DND-41 (cell line): ENCODE results near the gene EDA.
A peak's percentile ranks its signal among the peaks of the same experiment; 100 is the strongest.

Experiments
- ATAC-seq: fragments of 200-7000 bp; cut with Tn5 transposase; 3 replicates; pipeline ENCODE4 v1.9.1; 2021; ENCODE audit warnings: low read depth; ENCODE audit not compliant: insufficient read depth
- DNase-seq: peaks from one replicate; pipeline ENCODE4 v3.0.0-alpha.2; 2020
- H2AFZ ChIP-seq: 2 replicates; pipeline ENCODE4 v1.6.0; 2012; ENCODE audit warnings: low read depth, low read length
- H3K27ac ChIP-seq: 2 replicates; pipeline ENCODE4 v1.5.1; 2012; ENCODE audit warnings: low read length, inconsistent platforms
- H3K27me3 ChIP-seq: fragments of 200-600 bp; sonication (generic); 2 replicates; pipeline ENCODE4 v1.6.0; 2012; ENCODE audit warnings: low read length, mild to moderate bottlenecking, inconsistent platforms; ENCODE audit not compliant: insufficient read depth, poor library complexity
- H3K36me3 ChIP-seq: 2 replicates; pipeline ENCODE4 v1.5.1; 2012; ENCODE audit warnings: low read length, inconsistent platforms; ENCODE audit not compliant: insufficient read depth
- H3K4me1 ChIP-seq: 2 replicates; pipeline ENCODE4 v1.5.1; 2012; ENCODE audit warnings: mild to moderate bottlenecking, low read length; ENCODE audit not compliant: insufficient read depth
- H3K4me2 ChIP-seq: 2 replicates; pipeline ENCODE4 v1.6.0; 2012; ENCODE audit warnings: mild to moderate bottlenecking, moderate library complexity, low read length, inconsistent platforms; ENCODE audit not compliant: insufficient read depth
- H3K4me3 ChIP-seq, 2 experiments: fragments of 200-600 bp in 1 of 2; shearing (Covaris generic) in 1 of 2; 2 replicates each; pipeline ENCODE4 v1.5.1; 2012 to 2016; ENCODE audit warnings: inconsistent platforms in 2 of 2, low read length in 2 of 2, mild to moderate bottlenecking in 2 of 2, low read depth in 1 of 2, moderate library complexity in 1 of 2
- H3K79me2 ChIP-seq: 2 replicates; pipeline ENCODE4 v1.6.0; 2012; ENCODE audit warnings: low read length, inconsistent platforms; ENCODE audit not compliant: insufficient read depth
- H3K9ac ChIP-seq: 2 replicates; pipeline ENCODE4 v1.6.0; 2012; ENCODE audit warnings: low read depth, mild to moderate bottlenecking, inconsistent platforms, low read length, moderate library complexity
- H3K9me3 ChIP-seq: 2 replicates; pipeline ENCODE4 v1.5.1; 2012; ENCODE audit warnings: low read length, moderate library complexity, mild to moderate bottlenecking, inconsistent platforms; ENCODE audit not compliant: insufficient read depth, severe bottlenecking
- H4K20me1 ChIP-seq: 2 replicates; pipeline ENCODE4 v1.6.0; 2012; ENCODE audit warnings: low read length; ENCODE audit not compliant: insufficient read depth
- CTCF ChIP-seq: IDR thresholded peaks from 2 replicates; pipeline ENCODE4 v1.5.1; 2012; ENCODE audit warnings: borderline replicate concordance, low read length, moderate library complexity, mild to moderate bottlenecking; ENCODE audit not compliant: poor library complexity, severe bottlenecking; ENCODE audit errors: extremely low read depth
- EZH2 ChIP-seq: IDR thresholded peaks from 3 replicates; pipeline ENCODE4 v1.6.1; 2012; ENCODE audit warnings: borderline replicate concordance, low read depth, mild to moderate bottlenecking, moderate library complexity, low read length, inconsistent platforms; ENCODE audit not compliant: severe bottlenecking

EDA gene

GRCh38 chrX:70030301-70030767 lies 414.4 kb downstream of the EDA start:
- H3K4me1 ChIP-seq, result no peaks in the 10 kb centered on the region
- no peak overlapping the region for H3K4me2 ChIP-seq
- H4K20me1 ChIP-seq, result no peaks in the 10 kb centered on the region
- H2AFZ ChIP-seq, result no peak overlapping the region
- H3K4me3 ChIP-seq, result no peak overlapping the region
- ATAC-seq (peak; percentile 65; the same call in 1 of the 3 replicates), DNase-seq (peak; percentile 32)
- no peaks in the 10 kb centered on the region for H3K36me3 ChIP-seq
- no peaks in the 10 kb centered on the region for H3K79me2 ChIP-seq
- H3K27ac ChIP-seq, result no peak overlapping the region
- H3K27me3 ChIP-seq, result no peaks in the 10 kb centered on the region
- no peak overlapping the region for H3K9ac ChIP-seq
- TF ChIP-seq EZH2 (no peak), CTCF (peak; percentile 79)
- no peaks in the 10 kb centered on the region for H3K9me3 ChIP-seq

- H3K27ac ChIP-seq, result no peak overlapping the region
- no peaks in the 10 kb centered on the region for H3K79me2 ChIP-seq
- TF ChIP-seq EZH2 (no peak), CTCF (no peak)
- no peak overlapping the region for H2AFZ ChIP-seq
- H3K4me2 ChIP-seq, result no peak overlapping the region
- ATAC-seq, result no peak
- no peaks in the 10 kb centered on the region for H3K9me3 ChIP-seq
- H3K36me3 ChIP-seq, result no peaks in the 10 kb centered on the region
- H3K4me1 ChIP-seq, result no peaks in the 10 kb centered on the region
- H3K9ac ChIP-seq, result no peak overlapping the region
- H3K27me3 ChIP-seq, result no peaks in the 10 kb centered on the region
- H3K4me3 ChIP-seq, result no peak overlapping the region
- no peak for DNase-seq
- H4K20me1 ChIP-seq, result no peaks in the 10 kb centered on the region
Observed at GRCh38 chrX:70032792-70033191, 416.9 kb downstream of the EDA start.

- H3K9ac ChIP-seq, result no peak overlapping the region
- H2AFZ ChIP-seq, result no peak overlapping the region; the same call in 1 of the 2 replicates
- no peaks in the 10 kb centered on the region for H3K4me1 ChIP-seq
- no peaks in the 10 kb centered on the region for H3K27me3 ChIP-seq
- no peaks in the 10 kb centered on the region for H4K20me1 ChIP-seq
- TF ChIP-seq EZH2 (no peak), CTCF (peak; percentile 68)
- H3K4me2 ChIP-seq, result no peak overlapping the region
- H3K27ac ChIP-seq, result no peak overlapping the region
- ATAC-seq (peak; percentile 68; the same call in 2 of the 3 replicates), DNase-seq (peak; percentile 47)
- H3K36me3 ChIP-seq, result no peaks in the 10 kb centered on the region
- no peak overlapping the region for H3K4me3 ChIP-seq
- H3K9me3 ChIP-seq, result no peaks in the 10 kb centered on the region
- no peaks in the 10 kb centered on the region for H3K79me2 ChIP-seq
Observed at GRCh38 chrX:70033348-70034051, 417.6 kb downstream of the EDA start.
